Measurements from ENCODE around the gene SBSN.

- no peak for TF ChIP-seq POLR2A (IDR thresholded peaks at IDR 0.05; ENCODE audit: low read depth, low read length)
- no peak for TF ChIP-seq TAF1 (IDR thresholded peaks at IDR 0.05; ENCODE audit: low read depth, low read length)
- no peak for TF ChIP-seq POLR2AphosphoS5 (IDR thresholded peaks at IDR 0.05; ENCODE audit: low read depth, low read length)
Measured at GRCh38 chr19:35474104-35474503, 54.0 kb downstream of the SBSN start.
